RWPE2 (cell line): ENCODE results near the gene ADAMTS6.

Experiments
- ATAC-seq: fragments of 200-7000 bp; cut with Tn5 transposase; 3 replicates; pipeline ENCODE4 v1.9.1; 2021; ENCODE audit warnings: low read depth
- DNase-seq: peaks from one replicate; pipeline ENCODE4 v3.0.0-alpha.2; 2020; ENCODE audit warnings: low spot score
- H3K27ac ChIP-seq: fragments of 450-650 bp; 2 replicates; pipeline ENCODE4 v1.5.1; 2017; ENCODE audit warnings: mild to moderate bottlenecking; ENCODE audit not compliant: poor library complexity, severe bottlenecking
- H3K27me3 ChIP-seq: fragments of 250-450 bp; sonication (Bioruptor Pico); 2 replicates; pipeline ENCODE4 v1.5.1; 2021; ENCODE audit warnings: mild to moderate bottlenecking, moderate library complexity; ENCODE audit not compliant: insufficient read depth, poor library complexity, severe bottlenecking
- H3K36me3 ChIP-seq: fragments of 250-450 bp; sonication (Bioruptor Pico); 2 replicates; pipeline ENCODE4 v1.5.1; 2020; ENCODE audit warnings: low read depth, mild to moderate bottlenecking, moderate library complexity
- H3K4me1 ChIP-seq: fragments of 250-450 bp; sonication (Bioruptor Pico); 2 replicates; pipeline ENCODE4 v1.5.1; 2021; ENCODE audit warnings: mild to moderate bottlenecking, moderate library complexity; ENCODE audit not compliant: insufficient read depth, poor library complexity, severe bottlenecking
- H3K4me3 ChIP-seq: fragments of 250-450 bp; sonication (Bioruptor Pico); 2 replicates; pipeline ENCODE4 v1.5.1; 2021; ENCODE audit warnings: mild to moderate bottlenecking, moderate library complexity; ENCODE audit not compliant: severe bottlenecking
- H3K9me3 ChIP-seq: fragments of 250-450 bp; sonication (Bioruptor Pico); 2 replicates; pipeline ENCODE4 v1.5.1; 2021; ENCODE audit warnings: mild to moderate bottlenecking, moderate library complexity; ENCODE audit not compliant: severe bottlenecking
- TF ChIP-seq, protein P1 (sequence below): fragments of 450-650 bp; IDR thresholded peaks from one replicate; pipeline ENCODE4 v1.5.1; 2017; ENCODE audit warnings: mild to moderate bottlenecking, moderate library complexity; ENCODE audit not compliant: poor library complexity, severe bottlenecking

ADAMTS6 gene

DNA sequence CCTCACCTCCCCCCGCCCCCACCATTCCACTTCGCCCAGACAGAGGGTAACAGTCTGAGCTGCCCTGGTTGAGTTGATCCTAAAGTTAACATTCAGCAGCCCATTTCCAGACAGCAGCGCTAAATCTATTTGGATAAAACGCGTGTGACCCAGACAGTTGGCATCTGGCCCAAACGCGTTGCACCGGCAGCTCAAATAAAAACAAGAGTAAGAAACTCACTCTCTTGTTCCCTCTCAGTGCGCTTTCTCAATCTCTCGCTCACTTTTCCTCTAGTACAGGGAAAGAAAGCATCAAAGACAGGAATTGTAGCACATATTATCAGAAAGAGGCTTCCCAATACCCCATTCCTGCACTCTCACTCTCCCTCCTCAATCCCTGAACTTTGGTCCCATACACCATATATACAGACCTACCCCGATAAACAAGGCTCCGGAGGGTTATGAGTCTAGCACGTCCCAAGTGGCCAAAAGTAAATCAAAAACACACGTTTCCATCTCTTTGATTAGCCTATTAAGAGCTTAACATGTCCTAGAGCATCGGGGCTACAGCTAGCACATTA is 1.3 kb downstream of the ADAMTS6 start:
- peak; percentile 38 for ATAC-seq
- Histone ChIP-seq H3K4me3 (peak overlapping the region; percentile 45), H3K4me1 (peaks cover 19% of the 10 kb centered on the region), H3K36me3 (no peaks in the 10 kb centered on the region), H3K27ac (peak overlapping the region; percentile 78), H3K9me3 (no peaks in the 10 kb centered on the region), H3K27me3 (no peaks in the 10 kb centered on the region)
- DNase-seq: peak; percentile 58
- TF ChIP-seq, protein P1, sequence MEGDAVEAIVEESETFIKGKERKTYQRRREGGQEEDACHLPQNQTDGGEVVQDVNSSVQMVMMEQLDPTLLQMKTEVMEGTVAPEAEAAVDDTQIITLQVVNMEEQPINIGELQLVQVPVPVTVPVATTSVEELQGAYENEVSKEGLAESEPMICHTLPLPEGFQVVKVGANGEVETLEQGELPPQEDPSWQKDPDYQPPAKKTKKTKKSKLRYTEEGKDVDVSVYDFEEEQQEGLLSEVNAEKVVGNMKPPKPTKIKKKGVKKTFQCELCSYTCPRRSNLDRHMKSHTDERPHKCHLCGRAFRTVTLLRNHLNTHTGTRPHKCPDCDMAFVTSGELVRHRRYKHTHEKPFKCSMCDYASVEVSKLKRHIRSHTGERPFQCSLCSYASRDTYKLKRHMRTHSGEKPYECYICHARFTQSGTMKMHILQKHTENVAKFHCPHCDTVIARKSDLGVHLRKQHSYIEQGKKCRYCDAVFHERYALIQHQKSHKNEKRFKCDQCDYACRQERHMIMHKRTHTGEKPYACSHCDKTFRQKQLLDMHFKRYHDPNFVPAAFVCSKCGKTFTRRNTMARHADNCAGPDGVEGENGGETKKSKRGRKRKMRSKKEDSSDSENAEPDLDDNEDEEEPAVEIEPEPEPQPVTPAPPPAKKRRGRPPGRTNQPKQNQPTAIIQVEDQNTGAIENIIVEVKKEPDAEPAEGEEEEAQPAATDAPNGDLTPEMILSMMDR: no peak

DNA sequence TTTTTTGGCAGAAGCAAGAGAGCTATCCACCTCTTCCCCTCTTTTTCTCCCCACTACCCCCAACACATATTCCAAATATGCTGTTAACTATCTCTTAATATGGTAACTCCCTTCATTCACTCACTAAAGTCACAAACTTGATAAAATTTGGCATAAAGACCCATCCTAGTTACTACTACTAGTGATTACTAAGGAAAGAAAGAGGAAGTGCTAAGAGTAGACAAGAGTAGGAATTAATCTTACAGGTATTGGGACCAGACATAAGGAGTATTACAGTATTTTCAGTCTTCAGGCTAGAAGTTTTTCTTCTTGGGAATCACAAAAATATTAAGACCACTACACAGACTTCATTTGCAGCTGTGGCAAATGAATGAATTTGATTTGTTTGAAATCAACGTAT is 2.2 kb downstream of the ADAMTS6 start:
- ATAC-seq: no peak
- Histone ChIP-seq H3K27ac (peak overlapping the region; percentile 78), H3K27me3 (no peaks in the 10 kb centered on the region), H3K9me3 (no peaks in the 10 kb centered on the region), H3K4me3 (peak overlapping the region; percentile 45), H3K36me3 (no peaks in the 10 kb centered on the region), H3K4me1 (peaks cover 25% of the 10 kb centered on the region)
- DNase-seq: no peak
- TF ChIP-seq, protein P1: no peak

DNA sequence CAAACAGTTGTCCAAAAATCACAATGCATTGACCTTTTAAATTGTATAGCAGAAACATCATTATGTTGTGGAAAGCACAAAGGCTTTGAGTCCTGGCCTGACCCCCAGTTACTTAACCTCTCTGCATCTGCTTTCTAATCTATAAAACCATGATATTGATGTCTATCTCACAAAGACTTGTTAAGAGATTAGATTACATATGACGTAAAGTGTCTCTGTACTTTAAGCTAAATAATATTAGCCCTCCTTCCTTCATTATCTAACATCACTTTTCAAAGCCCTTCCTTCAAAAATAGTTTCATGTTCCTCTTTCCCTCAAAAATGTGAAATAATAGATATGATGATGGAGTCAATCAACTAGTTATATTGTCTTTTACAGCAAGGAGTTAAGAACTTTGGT is 3.4 kb downstream of the ADAMTS6 start:
- no peaks in the 10 kb centered on the region for H3K27me3 ChIP-seq
- TF ChIP-seq, protein P1: no peak
- H3K4me3 ChIP-seq: peak overlapping the region; percentile 45
- H3K9me3 ChIP-seq: no peaks in the 10 kb centered on the region
- H3K36me3 ChIP-seq: peaks cover 6% of the 10 kb centered on the region; the same call in 1 of the 2 replicates
- DNase-seq (no peak), ATAC-seq (no peak)
- peak overlapping the region; percentile 78 for H3K27ac ChIP-seq
- H3K4me1 ChIP-seq: peaks cover 23% of the 10 kb centered on the region

DNA sequence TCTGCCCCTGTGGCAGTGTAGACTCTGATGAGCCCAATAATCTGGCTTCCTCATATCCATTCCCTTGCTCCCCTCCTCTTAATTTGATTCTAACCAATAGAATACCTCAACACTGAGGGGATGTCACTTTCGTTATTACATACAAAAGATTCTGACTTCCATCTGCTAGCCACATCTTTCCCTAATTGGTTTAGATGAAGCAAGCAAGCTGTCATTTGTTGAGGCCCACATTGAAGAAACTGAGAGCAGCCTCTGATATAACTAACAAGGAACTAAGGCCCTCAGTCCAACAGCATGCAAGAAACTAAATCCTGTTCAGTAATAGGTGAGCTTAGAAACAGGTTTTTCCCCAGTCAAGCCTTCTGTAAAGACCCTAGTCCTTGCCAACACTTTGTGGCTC is 5.8 kb downstream of the ADAMTS6 start:
- TF ChIP-seq, protein P1: no peak
- DNase-seq: no peak
- no peak overlapping the region for H3K4me3 ChIP-seq

DNA sequence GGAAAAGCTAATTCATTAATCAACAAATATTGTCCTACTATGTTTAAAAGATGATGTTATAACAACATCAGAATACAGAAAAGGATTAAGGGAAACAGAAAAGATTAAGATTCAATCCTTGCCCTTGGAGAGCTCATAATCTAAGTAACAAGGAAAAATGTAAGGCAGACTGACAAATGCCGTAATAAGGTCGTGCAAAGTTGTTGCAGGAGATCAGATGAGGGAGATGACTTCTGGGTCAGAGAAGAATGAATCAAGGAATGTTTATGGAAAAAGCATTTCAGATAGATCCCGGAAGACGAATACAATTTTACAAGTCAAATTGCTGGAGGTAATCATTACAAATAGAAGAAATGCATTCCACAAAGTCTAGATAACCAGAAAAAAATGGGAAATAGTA is 6.4 kb downstream of the ADAMTS6 start:
- TF ChIP-seq, protein P1: no peak
- no peak overlapping the region for H3K4me3 ChIP-seq
- DNase-seq (no peak), ATAC-seq (no peak)
- no peak overlapping the region for H3K27ac ChIP-seq
- H3K9me3 ChIP-seq: no peaks in the 10 kb centered on the region
- peaks cover 28% of the 10 kb centered on the region for H3K4me1 ChIP-seq
- peaks cover 29% of the 10 kb centered on the region for H3K36me3 ChIP-seq
- H3K27me3 ChIP-seq: no peaks in the 10 kb centered on the region

More for the DNA sequence above, 5.8 kb downstream of the ADAMTS6 start:
- no peak for ATAC-seq
- Histone ChIP-seq H3K4me1 (peaks cover 28% of the 10 kb centered on the region), H3K27me3 (no peaks in the 10 kb centered on the region), H3K27ac (no peak overlapping the region), H3K9me3 (no peaks in the 10 kb centered on the region), H3K36me3 (peaks cover 23% of the 10 kb centered on the region)
